ENCODE data around the gene INTS4.
A peak's percentile ranks its signal among the peaks of the same experiment; 100 is the strongest.
"Not testable (repeated sequence)": the region's sequence is repeated elsewhere in the genome, so short reads cannot be mapped to it uniquely, and the experiment has no call there.

INTS4 gene

DNA sequence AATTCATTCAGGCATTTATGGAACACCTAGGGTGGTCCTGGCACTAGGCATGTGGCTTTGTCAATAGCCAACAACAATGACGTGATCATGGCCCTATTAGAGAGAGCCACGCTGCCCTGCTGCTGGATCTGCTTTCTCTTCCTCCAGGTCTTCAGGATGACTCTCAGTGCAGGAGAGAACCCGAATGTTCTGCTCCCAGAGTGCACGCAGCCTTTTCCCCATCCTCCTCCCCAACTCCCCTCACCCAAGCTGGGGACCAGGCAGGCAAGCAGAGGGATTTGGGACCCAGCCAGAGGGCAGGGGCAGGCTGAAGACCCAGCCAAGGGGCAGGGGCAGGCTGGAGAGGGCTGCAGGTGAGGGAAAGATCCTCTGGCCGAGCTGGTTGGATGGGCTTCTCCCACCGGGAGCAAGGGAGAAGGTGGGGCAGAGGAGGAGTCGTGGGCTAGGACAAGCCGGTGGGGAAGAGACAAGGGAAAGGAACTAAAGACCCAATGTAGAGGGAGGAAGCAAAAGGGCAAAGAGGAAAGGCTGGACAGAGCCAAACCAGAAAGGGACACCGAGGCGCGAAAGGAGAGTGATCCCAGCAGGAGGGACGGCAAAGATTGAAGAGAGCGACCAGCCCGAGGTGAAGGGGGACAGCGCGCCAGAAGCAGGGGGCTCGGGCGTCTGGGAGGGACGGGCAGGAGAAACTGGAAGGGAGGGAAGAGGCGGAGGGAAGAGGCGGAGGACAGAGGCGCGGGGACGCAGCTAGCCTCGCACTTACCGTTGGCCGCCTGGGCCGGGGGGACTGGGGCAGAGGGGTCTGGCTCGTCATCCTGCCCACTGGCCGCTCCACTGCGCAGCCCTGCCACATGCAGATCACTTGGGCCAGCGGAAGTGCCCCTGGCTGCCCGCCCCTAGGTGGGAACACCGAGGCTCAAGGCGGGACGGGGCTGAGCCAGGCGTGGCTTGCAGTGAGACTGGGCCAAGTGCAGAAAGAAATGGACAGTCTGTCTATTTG, 28.2 kb upstream of the INTS4 start, which contains the start of gene KCTD14:
Gene KCTD14 (minus strand): TSS at position 880 of the 1,000 bp plus-strand sequence. CDS start 27 bp downstream, at position 853.
- peak; percentile 66 for DNase-seq

DNA sequence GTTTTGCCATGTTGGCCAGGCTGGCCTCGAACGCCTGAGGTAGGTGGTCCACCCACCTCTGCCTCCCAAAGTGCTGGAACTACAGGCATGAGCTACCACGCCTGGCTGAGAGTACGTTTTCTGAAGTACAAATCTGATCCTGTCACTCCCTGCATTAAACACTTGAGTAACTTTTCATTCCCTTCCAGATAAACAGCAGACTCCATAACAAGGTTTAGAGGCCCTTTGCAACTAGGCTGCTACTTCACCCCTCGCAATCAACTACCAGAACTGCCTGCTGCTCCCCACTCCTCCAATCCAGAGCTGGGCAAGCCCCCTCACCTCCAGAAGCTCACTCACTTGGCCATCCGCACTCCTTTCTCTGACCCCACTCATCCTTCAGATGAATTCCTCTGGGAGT, 27.1 kb upstream of the INTS4 start:
- DNase-seq: no peak

DNA sequence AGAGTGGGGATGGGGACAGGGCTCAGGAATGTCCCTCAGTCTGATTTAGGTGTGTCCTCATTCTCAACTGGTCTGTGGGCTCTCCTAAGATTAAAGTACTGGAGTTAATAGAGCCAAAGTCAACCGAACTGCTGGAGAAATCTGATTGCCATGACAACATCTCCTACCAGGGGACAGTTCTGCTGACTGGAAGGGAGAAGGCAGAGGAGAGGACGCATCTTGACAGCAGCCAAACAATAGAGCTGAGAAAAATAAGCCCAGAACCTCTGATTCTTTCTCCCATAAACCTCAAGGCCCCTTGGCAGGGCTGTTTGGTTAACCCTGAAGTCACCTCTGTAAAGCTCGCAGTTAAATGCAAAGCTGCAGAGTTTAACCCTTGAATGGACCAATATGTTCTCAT, 25.8 kb upstream of the INTS4 start:
- DNase-seq: no peak

DNA sequence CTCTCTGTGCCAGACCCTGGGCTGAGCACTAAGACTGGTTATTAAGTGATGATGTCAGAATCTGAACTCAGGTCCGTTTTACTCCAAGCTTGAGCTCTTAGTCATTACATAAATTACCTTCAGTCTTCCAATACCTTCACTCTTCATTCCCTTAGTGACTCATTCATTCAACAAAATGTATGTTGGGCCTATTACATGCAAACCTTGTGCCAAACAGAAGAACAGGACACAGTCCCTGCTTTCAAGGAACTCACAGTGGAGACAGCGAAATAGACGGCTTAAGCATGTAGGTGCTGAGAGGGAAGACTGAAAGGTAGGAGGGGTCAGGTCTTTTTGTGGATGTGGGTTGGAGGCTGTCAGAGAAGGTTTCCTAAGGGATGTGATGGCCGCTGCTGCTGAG, 25.3 kb upstream of the INTS4 start:
- no peak for DNase-seq

DNA sequence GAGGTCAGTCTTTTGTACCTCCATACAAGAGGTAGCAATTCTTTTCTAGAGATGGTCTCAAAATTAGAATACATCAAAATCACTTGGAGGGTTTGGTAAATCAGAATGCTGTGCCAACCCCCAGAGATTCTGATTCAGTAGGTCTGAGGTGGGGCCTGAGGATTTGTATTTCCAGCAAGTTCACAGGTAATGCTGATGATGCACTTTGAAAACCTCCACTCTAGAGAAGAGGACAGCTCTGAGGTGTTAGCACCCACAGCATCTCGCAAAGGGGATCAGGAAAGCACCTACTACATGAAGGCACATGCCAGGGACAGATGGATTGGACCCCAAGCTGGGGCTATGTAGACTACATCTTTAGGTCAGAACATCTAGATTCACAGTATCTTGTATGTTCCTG, 21.4 kb upstream of the INTS4 start:
- no peak for DNase-seq

DNA sequence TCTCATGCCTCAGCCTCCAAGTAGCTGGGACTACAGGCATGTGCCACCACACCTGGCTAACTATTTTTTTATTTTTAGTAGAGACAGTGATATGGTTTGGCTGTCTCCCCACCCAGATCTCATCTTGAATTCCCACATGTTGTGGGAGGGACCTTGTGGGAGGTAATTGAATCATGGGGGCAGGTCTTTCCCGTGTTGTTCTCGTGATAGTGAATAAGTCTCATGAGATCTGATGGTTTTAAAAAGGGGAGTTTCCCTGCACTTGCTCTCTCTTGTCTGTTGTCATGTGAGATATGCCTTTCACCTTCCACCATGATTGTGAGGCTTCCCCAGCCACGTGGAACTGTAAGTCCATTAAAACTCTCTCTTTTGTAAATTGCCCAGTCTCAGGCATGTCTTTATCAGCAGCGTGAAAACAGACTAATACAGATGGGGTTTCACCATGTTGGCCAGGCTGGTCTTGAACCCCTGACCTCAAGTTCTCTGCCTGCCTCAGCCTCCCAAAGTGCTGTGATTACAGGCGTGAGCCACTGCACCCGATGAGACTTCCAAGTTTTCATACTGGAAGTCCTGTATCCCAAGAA, 20.6 kb upstream of the INTS4 start:
- not testable (repeated sequence) for DNase-seq

DNA sequence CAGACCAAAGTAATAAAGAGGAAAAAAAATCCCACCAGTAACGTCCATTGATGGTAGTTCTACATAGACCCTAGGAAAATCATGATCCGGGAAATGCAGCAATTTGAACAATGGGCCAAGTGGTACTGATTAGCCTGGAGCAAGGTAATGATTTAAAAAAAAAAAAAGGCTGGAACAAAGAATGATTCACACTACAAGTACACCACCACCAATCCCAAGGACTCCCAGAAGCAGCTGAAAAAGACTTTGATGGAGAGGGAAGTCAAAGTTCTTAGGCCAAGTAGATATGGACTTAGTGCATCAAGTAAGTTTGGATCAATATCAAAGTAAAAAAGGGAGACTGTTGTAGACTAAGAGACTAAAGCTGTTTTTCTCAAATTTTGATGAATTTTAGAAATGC, 16.8 kb upstream of the INTS4 start:
- DNase-seq: no peak

DNA sequence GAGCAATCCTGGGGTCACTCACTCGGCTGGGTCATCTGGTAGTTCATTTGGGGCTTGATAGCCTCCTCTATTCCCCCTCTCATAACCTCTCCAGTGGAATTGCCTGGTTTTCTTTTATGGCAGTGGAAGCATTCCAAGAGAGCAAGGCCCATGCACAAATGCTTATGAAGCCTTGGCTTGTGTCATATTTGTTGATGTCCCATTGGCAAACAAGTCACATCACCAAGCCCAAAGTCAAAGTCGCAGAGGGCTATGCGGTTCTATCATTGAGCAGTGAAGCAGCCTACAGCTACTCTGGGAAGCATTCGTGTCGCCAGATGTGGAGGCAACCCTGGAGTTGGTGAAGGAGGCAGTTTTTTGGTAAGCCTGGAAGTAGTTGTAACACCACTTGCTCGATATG, 16.3 kb upstream of the INTS4 start:
- no peak for DNase-seq

DNA sequence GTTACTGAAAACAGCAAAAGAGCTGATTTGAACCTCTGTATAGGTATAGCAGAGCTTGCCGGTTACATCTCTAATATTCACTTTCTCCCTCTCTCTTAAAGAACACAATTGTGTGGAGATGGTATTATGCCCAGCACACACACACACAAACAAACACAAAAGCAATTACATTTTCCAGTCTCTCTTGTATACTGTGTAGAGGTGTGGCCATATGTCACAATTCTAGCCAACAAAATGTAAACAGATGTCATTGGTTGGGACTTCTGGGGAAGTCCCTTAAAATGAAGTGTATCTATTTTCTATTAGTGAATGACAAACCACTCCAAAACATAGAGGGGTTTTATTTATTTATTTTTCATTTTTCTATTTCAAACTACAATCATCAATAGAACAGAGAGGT, 15.8 kb upstream of the INTS4 start:
- DNase-seq: no peak

DNA sequence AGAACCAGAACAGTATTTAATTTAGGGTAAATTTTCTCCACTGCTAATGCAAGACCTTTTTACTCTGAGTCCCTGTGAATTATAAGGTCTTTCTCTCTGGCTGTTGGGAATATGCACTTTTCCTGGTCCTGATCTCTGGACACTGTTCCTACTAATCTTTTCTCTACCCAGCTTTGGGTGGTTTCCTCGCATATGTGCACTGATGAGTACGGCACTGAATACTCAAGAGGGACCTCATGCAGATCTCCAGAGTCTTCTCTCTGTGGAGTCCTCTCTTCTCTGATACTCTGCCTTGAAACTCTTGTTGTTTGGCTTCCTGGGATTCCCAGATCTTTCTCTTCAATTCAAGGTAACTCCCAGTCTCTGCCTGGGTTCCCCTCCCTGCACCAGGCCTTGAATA, 14.6 kb upstream of the INTS4 start:
- DNase-seq: no peak

DNA sequence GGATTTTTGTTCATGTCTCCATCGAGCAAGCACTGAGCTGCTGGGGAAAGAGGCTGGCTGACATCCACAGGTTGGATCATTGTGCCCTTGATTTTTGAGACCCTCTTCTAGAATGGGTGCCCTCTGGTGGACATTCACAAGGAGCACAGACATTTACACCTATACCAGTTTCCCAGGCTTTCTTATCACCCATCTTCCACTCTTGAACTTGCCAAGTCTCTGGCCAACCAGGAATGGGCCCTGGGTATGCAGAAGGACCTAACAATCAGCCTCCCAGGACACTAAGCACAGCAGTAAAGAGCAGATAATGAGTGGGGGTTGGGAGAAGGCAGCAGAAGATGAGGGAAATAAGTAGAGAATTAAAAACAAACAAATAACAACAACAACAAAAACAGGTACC, 5.7 kb upstream of the INTS4 start:
- peak; percentile 50 for DNase-seq

DNA sequence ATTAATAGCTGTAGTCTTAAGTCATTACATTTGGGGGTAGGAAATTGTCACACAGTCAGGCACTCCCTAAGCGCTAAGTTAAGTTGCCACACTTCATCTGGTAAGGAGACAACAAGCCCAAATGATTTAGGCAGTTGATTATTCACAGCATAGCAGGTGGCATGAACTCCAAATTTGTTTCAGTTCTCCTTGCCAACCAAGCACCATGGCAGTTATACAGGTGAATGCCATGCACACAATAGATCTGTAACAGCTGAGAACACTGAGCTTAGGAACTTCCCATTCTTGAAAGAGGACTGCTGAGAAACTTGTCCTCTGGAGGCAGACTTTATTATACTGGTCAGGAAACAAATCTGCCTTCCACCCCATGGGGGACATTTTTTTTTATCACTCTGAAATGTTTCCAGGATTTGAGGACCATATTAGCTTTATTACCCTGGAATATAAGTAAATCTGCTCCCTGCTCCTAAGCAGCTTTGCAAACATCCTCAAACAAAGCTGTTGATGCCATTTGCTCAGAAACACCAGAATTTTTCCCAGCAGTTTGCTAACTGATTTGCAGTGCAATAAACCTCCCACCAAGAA, 5.1 kb upstream of the INTS4 start:
- DNase-seq: no peak

DNA sequence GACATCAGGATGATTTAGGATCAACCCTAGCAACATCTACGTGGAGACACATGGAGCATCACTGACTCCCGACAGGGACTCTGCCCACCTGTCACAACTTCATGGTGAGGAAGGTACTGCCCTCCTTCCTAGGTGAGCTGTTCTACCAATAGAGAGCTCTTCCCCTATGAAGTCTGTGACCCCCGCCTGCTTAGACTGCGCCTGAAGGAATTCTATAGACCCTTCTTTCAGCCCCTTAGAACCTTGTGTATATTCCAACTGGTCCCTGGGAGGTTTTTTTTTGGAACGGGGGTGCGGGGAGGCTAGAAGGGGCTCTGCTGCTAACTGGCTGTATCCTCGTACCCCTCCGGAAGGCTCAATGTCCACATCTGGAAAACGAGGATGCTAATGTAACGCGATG, 566 bp downstream of the INTS4 start:
- DNase-seq: no peak

DNA sequence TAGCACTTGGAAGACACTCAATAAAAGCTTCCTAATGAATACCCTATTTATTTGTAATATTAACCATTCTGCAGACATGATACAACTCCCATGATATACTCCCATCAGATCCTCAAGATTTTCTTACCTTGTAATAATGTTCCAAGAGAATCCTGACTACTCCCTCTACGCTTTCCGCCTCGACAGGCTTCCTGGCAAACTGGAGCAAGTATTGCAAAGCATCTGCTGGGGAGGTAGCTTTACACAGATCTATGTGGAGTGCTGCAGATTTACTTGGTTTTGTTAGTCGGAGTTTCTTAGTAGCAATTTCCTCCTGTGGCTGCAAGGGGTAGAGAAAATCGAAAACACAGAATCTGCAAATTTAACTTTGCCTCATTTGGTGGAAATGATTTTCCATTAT, 3.5 kb downstream of the INTS4 start:
- DNase-seq: no peak

DNA sequence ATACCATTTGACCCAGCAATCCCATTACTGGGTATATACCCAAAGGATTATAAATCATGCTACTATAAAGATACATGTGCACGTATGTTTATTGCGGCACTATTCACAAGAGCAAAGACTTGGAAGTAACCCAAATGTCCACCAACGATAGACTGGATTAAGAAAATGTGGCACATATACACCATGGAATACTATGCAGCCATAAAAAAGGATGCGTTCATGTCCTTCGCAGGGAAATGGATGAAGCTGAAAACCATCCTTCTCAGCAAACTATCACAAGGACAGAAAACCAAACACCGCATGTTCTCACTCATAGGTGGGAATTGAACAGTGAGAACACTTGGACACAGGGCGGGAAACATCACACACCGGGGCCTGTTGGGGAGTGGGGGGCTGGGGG, 8.0 kb downstream of the INTS4 start:
- not testable (repeated sequence) for DNase-seq

DNA sequence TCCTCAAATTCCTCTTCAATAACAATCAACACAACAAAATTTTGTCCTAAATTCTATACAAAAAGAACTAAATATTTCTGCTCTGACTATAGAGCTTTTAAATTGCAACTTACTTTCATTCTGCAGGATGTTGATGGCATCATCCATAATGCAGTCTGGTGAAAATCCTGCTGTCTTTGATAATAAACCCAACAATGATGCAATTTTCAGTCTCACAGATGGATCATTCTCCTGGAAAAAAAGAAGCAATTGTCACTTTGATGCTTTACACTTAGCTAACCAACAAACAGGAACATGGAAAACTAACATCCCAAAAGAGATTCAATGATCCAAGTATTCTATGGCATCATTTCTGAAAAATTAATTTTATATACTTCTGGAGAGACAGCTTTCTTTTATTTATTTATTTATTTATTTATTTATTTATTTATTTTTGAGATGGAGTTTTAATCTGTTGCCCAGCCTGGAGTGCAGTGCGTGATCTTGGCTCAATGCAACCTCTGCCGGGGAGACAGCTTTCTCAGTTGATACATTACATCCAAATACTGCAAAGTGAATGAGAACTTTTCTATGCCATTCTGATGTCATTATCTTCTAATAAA, 13.0 kb downstream of the INTS4 start:
- DNase-seq: no peak

DNA sequence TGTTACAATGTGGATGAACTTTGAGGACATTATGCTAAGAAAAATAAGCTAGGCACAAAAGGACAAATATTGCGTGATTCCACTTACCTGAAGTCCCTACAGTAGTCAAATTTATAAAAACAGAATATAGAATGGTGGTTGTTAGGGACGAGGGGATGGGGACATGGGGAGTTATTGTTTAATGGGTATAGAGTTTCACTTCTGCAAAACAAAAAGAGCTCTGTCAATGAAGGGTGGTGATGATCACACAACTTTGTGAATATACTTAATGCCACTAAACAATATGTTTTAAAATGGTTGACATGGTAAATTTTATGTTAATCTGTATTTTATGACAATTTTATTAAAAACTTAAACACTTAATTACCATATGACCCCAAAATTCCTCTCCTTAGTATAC, 26.1 kb downstream of the INTS4 start:
- DNase-seq: no peak

DNA sequence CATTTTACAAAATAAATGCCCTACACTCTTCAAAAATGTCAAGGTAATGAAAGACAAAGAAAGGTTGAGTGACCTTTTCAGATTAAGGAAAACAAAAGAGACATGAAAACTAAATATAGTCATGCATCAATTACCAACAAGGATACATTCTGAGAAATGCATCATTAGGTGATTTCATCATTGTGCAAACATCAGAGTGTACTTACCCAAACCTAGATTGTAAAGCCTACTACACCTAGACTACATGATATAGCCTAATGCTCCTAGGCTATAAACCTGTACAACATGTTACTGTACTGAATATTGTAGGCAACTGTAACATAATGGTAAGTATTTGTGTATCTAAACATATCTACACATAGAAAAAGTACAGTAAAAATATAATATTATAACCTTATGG, 26.7 kb downstream of the INTS4 start:
- DNase-seq: peak; percentile 58

DNA sequence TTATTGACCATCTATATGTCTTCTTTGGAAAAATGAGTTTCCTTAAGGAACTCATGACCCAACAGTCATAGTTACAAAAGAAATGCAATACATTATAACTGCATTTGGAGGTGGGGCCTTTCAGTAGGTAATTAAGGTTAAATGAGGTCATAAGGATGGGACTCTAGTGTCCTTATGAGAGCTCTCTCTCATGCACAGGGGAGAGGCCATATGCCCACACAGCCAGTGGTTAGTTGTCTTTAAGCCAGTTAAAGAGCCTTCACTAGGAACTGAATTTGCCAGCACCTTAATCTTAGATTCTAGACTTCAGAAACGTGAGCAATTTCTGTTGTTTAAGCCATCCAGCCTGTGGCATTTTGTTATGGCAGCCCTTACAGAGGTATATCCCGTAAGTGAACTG, 27.3 kb downstream of the INTS4 start:
- peak; percentile 43 for DNase-seq

DNA sequence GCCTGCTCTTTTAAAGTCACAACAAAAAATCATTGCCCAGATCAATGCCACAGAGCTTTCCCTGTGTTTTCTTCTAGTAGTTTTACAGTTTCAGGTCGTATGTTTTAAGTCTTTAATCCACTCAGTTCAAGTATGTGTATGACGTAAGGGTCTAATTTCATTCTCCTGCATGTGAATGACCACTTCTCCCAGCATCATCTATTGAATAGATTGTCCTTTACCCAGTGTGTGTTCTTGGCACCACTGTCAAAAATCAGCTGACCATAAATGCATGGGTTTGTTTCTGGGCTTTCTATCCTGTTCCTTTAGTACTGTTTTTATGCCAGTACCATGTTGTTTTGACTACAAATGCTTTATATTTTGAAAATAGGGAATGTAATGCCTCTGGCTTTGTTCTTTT, 28.1 kb downstream of the INTS4 start:
- DNase-seq: peak; percentile 63

DNA sequence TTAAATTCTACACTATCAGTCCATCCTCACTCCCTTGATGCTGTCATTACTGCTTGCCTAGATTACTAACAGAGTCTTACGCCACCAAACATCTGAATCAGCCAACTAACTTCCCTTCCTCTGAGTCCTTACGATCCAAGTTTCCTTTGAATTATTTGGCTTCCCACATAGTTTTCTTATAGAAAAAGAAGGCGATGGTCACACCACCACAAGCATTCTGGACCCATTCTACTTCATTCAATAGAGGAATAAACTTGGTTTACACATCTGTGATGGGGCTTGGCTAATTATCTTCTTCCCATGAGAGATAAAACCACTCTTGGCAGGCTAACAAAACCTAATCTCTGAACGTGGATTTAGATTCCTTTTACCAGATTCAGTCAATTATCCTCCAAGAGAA, 35.0 kb downstream of the INTS4 start:
- no peak for DNase-seq

DNA sequence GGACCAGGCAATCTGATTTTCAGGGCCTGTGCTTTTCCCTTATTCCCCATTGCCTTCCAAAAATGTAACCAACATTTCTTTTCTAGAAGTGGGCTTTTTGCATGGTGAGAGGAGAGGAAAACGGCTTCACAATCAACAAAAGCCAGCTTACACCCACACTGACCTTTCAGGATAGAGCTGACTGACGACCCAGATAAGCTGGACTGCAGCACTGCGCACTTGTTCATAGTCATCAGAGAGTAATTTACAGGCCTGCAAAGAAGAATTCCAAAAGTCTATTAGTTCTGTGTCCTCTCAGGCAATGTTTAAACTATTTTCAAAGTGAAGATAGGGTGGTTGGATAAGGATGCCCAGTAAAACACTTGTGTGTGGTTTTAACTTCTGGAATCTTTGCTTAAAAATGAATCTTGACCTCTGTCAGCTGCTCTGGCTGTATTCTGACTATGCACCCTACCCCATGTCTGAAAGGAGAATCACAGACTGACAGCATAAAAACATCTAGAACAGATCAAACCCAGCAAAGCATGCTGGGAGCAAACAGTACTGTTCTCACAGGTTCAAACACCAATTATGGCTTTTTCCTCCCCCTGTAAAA, 35.8 kb downstream of the INTS4 start:
- DNase-seq: not testable (repeated sequence)

DNA sequence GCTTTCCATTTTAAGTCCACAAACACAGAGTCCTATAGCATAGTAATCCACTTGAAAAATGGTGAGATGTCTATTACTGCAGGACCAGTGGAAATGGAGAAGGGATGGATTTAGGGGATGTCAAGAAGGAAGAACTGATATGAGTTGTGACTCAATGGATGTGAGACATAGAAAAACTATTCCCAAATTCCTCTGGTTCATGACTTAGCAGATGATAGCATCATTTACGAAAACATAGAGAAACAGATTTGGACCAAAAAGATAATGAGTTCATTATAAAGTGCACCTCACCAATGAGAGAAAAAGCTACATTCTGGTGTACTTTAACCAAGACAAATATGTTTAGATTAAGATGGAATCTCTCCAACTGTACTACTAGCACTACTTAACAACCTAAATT, 51.2 kb downstream of the INTS4 start:
- DNase-seq: not testable (repeated sequence)

All from NCI-H2029 (cell line).